ENCODE results near the gene BCAT1.

DNA sequence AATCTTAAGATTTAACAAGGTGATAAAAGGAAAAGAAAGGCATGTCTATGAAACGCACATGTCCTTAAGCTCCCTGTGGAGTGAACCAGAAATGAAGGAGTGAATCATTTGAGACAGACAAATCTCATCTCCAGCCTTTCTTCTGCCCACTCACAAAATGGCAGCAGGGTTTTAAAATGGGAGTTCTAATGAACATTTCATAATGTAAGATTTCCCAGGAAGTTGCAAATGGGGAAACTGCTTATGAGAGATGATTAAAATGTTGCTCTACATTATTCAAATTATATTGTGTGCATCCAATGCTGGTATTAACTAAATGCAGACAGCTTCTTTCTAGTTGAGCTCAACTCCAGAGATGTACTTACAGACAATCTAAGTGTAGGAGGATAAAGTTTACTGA, 76.7 kb downstream of the BCAT1 start:
- TF ChIP-seq, protein P1, sequence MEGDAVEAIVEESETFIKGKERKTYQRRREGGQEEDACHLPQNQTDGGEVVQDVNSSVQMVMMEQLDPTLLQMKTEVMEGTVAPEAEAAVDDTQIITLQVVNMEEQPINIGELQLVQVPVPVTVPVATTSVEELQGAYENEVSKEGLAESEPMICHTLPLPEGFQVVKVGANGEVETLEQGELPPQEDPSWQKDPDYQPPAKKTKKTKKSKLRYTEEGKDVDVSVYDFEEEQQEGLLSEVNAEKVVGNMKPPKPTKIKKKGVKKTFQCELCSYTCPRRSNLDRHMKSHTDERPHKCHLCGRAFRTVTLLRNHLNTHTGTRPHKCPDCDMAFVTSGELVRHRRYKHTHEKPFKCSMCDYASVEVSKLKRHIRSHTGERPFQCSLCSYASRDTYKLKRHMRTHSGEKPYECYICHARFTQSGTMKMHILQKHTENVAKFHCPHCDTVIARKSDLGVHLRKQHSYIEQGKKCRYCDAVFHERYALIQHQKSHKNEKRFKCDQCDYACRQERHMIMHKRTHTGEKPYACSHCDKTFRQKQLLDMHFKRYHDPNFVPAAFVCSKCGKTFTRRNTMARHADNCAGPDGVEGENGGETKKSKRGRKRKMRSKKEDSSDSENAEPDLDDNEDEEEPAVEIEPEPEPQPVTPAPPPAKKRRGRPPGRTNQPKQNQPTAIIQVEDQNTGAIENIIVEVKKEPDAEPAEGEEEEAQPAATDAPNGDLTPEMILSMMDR (IDR thresholded peaks at IDR 0.05; ENCODE audit: insufficient read depth, low read length, poor library complexity, severe bottlenecking), result no peak
- no peak for TF ChIP-seq EZH2phosphoT487 (conservative IDR thresholded peaks at IDR 0.05; ENCODE audit: low read length)

Measured in SU-DHL-6 (cell line).